HG03280 (cell line): ENCODE results near the gene CYP26A1.

Experiments used
- ATAC-seq: cut with Tn5 transposase; IDR thresholded peaks from one replicate; pipeline ENCODE4 v1.9.1; 2021; ENCODE audit warnings: mild to moderate bottlenecking, moderate library complexity; ENCODE audit not compliant: unreplicated experiment

CYP26A1 gene, protein sequence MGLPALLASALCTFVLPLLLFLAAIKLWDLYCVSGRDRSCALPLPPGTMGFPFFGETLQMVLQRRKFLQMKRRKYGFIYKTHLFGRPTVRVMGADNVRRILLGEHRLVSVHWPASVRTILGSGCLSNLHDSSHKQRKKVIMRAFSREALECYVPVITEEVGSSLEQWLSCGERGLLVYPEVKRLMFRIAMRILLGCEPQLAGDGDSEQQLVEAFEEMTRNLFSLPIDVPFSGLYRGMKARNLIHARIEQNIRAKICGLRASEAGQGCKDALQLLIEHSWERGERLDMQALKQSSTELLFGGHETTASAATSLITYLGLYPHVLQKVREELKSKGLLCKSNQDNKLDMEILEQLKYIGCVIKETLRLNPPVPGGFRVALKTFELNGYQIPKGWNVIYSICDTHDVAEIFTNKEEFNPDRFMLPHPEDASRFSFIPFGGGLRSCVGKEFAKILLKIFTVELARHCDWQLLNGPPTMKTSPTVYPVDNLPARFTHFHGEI

DNA sequence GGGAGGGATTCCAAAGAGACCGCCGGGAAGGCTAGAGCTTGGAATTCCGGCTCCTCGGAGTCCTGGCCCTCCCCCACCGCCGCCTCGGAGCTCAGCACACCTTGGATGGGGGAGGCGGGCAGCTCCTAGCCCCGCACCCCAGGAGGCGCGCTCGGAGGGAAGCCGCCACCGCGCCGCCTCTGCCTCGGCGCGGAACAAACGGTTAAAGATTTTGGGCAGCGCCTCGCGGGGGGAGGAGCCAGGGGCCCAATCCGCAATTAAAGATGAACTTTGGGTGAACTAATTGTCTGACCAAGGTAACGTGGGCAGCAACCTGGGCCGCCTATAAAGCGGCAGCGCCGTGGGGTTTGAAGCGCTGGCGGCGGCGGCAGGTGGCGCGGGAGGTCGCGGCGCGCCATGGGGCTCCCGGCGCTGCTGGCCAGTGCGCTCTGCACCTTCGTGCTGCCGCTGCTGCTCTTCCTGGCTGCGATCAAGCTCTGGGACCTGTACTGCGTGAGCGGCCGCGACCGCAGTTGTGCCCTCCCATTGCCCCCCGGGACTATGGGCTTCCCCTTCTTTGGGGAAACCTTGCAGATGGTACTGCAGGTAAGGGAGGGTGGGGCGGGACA lies at the start of gene CYP26A1:
Gene CYP26A1 (plus strand): TSS at position 355 of the 608 bp plus-strand sequence. CDS start 42 bp downstream, at position 397.
- no peak for ATAC-seq

- ATAC-seq: no peak
Measured at GRCh38 chr10:93026072-93026471, 47.6 kb upstream of the CYP26A1 start.

- no peak for ATAC-seq
Measured at GRCh38 chr10:93027508-93027907, 46.2 kb upstream of the CYP26A1 start.

DNA sequence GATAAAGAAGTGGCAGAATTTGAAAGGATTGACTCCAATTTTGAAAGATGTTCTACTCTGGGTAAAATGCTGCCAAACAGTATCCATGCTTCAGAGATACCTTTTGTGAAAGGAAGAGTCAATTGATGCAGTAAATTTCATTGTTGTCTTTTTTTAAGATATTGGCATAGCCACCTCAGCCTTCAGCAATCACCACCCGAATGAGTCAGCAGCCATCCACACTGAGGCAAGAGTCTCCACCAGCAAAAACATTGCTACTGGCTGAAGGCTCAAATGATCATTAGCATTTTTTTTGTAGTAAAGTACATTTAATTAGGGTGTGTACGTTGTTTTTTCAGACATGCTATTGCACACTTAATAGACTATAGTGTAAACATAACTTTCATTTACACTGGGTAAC lies 44.8 kb upstream of the CYP26A1 start:
- no peak for ATAC-seq

DNA sequence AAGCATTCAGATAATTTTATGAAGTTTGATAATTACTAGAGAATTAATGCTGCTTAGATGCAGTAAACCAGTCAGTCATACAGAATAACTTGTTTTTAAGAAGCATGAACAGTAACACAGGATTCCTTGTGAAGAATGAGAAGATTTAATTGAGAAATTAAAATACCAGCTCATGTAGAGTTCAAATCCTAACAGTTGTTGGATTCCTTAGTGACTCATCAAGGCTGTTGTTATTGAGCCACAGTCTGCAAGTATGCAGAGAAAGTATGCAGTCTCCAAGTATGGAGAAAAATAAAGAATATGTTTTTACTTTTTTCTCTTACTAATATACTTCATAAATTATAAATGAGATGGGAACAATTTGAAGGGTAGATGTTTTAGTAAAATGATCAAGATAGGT lies 43.3 kb upstream of the CYP26A1 start:
- ATAC-seq: no peak

DNA sequence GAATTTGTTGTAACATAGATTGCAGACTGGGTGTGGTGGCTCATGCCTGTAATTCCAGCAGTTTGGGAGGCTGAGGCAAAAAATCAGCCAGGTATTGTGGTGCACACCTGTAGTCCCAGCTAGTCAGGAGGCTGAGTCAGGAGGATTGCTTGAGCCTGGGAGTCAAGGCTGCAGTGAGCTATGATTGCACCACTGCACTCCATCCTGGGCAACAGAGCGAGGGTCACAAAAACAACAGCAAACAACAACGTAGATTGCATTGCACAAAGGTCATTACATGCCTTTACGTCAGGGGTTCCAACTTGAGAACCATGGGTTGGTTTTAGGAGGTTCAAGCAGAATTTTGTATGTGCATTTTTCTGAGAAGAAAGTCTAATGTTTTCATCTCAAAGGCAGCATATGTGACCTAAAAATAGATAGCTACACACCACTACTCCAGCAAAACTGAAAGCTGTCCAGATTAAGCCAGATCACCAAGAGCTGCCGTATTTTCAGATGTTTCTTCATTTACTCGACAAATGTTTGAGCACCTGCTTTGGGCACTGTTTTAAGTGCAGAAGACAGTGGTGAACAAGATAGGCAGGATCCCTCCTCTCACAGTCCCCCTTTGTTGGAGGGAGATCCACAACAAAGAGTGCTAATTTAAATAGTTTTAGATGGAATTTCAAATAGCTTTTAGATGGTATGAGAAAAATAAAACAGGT lies 41.4 kb upstream of the CYP26A1 start:
- ATAC-seq: no peak

- no peak for ATAC-seq
Measured at GRCh38 chr10:93032809-93033137, 40.9 kb upstream of the CYP26A1 start.

DNA sequence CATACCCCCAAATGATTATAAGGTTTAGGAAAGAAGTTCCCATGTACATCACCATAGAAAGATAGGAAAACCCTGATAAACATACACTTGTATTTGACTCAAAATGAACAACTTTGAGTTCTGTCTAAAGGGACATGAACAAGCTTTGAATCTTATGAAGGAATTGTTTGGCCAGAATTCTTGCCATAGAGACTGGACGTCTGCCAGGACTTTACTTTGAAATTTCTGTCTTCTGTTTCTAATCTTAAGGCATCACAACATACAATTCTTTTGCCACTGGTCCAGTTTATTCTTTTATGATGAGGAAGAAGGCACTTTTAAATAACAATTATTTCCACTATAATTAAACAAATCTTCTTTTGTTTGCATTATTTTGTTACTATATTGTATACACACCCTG lies 39.3 kb upstream of the CYP26A1 start:
- no peak for ATAC-seq

DNA sequence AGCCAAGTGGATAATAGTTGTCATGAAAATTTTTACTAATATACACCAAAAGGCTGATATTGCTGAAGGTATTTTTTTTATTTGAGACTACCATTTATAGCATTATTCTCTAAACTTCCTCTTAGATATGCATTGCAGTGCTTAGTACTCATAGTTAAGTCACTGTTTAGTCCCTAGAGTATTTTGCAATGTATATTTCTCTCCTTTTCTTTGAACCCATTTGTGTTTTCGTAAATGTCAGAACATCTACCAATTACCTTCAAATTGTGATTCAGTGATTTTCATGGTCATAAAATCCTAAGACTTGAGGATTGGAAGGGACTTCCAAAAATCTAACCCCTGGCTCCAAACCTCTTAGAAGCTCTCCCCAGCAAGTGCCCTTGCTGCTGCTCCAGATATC lies 34.6 kb upstream of the CYP26A1 start:
- ATAC-seq: no peak

DNA sequence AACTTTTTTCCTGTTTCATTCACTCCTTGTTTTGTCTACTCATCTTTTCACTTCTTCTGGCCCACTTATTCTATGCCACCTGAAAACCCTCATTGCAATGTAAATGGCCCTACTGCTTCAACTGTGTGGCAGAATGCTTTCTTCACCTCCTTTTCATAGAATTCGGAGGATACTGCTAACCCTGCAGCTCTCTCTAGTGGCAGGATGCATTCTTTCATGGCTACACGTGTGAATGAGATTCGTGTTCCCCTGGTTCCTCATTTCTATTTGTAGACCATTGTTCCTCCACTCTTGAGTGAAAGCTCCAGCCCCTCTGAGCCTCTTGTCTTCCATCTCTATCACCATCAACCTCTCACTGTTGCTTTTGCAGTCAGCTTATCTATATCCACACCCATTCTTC lies 34.0 kb upstream of the CYP26A1 start:
- no peak for ATAC-seq

DNA sequence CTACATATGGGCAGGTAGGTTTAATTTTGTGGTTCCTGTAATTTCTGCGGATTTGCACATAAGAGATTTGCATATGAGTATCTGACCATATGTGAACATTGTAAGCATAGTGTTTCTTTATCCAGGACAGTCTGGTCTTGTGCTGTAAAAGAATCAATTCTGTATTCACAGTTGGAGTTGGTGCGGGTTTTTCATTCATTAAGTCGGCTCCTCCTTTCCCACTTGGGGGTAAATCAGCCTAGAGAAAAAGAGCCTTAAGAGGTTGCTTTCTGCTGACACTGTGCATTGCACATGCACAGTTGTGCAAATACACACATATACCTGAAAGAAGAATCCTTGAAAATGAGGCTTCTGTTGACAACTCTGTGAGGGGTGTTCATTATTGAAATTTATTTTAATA lies 19.2 kb upstream of the CYP26A1 start:
- no peak for ATAC-seq

DNA sequence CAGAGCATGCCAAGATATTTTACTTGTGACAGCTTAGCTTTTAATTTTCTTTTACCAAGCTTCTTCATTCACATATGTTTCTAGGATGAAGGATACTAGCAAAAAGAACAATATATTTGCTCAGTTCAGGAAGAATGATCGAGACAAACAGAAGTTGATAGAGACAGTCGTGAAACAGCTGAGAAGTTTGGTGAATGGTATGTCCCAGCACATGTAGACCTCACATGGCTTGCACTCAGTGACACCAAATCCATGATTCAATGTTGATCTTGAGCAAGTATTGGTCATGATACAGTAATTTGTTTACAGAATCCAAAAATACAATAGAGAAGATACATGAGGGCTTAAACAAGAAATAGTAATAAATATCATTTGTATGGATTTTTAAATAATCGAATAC lies 15.6 kb upstream of the CYP26A1 start:
- ATAC-seq: no peak

DNA sequence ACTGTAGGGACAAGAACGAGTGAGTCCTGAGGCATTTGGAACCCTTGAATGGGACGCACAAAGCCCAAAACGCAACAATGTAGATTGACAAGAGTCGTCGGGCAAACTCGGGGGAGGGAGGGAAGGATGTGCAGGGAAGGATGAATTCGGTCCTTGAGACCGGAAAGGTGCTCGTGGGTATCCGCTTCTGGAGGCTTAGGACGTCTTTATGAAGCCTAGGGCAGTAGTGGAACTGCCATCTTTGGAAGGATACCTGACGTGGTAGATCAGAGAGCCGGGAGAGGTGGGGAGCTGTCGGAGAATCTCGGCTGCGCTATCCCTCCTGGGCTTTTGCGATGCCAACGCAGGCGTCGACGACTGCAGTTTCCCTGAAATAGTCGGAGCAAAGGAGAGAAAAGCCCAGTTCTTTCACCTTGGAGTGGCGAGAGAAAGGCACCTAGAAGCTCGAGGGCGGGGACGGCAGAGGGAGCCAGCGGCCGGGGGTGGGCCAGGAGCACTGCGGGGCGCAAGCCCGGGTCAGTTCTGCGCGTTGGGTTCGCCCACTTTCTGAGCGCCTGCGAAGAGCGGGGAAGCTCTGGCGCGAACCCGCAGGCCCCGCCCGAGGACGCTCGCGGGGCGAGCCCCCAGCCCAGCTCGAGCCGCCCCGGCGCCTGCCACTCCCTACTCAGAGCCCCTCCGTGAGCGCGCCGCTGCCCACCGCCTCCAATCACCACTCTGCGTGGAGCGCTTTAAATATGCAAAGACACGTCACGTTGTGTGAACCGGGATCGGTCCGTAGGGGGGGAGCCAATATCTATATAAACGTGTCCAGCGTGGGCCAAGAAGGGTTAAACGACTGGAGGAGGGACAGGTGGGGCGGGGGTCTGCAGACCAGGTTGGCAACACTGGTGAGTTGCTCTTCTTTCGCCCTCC lies 13.5 kb upstream of the CYP26A1 start, which contains the start of gene CYP26C1:
Gene CYP26C1 (plus strand): TSS at position 824 of the 912 bp plus-strand sequence. CDS start 466 bp downstream, outside the sequence.
- no peak for ATAC-seq

DNA sequence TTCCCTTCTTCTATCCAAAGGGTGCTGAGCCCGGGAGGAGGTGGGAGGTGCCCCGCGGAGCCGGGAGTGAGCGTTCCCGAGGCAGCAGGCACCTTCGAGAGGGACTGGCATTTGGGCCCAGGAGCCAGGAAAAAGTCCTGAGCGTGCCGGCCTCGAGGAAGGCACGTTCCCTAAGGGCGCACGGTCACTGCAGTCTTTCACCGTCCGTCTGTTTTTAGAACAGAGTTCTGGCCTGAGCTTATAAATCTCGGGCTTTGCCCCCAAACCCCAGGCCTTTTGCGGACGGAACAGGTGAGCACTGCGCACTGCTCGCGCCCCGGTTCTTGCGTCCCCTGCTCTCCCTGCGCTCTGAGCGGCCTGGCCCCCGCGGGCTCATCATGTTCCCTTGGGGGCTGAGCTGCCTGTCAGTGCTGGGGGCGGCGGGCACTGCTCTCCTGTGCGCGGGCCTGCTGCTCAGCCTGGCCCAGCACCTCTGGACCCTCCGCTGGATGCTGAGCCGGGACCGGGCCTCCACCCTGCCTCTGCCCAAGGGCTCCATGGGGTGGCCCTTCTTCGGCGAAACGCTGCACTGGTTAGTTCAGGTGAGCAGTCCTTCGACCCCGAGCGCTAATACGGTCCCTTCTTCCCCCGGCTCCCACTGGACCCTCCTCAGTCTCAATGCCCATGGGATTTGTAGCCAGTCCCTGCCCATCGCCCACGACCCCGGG lies 12.7 kb upstream of the CYP26A1 start:
- no peak for ATAC-seq

DNA sequence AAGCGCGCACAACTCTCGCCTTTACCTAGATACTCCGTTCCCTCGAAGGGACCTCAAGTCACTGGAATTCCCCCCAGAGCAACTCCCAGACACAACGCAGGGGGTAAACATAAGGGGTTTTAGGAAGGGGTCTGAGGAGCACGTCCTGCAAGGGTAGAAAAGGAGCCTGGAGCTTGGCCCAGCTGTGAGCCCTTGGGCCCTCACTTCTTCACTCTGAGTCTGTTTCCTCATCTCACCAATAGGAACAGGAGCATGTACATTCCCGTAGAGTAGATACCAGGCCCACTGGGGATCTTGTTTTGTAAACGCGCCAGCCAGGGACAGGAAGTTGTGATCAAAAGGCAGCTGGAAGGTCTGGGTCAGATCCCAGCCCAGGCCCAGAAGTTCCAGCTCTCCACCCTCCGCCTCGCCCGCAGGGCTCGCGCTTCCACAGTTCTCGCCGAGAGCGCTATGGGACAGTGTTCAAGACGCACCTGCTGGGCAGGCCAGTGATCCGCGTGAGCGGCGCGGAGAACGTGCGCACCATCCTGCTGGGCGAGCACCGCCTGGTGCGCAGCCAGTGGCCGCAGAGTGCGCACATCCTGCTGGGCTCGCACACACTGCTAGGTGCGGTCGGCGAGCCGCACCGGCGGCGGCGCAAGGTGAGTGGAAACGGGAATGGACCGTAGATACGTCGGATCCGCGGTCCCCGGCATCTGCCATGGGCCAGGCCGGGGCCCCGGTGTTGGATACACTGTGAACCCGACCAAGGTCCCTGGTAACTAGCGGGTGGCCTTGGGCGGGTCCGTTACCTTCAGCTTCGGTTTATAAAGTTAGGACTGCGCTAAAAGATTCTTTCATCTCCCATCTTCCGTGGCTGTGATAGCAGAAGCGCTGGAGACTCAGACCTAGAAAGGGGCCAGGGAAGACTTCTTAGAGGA lies 11.8 kb upstream of the CYP26A1 start:
- no peak for ATAC-seq

GRCh38 chr10:93062514-93063143 lies 11.1 kb upstream of the CYP26A1 start:
- ATAC-seq: no peak

- ATAC-seq: no peak
Measured at GRCh38 chr10:93063144-93063976, 10.3 kb upstream of the CYP26A1 start.
